ENCODE measurements around the gene LIMA1. TPM values are rescaled to one million over a fixed set of nuclear protein-coding genes. Genes with fewer than 3 reads are reported as not detected.
A peak's percentile ranks its signal among the peaks of the same experiment; 100 is the strongest.
"Not testable (repeated sequence)": the region's sequence is repeated elsewhere in the genome, so short reads cannot be mapped to it uniquely, and the experiment has no call there.

Gene LIMA1
- total RNA-seq, 1 donor from 2014 or later, result 96.6 TPM

DNA sequence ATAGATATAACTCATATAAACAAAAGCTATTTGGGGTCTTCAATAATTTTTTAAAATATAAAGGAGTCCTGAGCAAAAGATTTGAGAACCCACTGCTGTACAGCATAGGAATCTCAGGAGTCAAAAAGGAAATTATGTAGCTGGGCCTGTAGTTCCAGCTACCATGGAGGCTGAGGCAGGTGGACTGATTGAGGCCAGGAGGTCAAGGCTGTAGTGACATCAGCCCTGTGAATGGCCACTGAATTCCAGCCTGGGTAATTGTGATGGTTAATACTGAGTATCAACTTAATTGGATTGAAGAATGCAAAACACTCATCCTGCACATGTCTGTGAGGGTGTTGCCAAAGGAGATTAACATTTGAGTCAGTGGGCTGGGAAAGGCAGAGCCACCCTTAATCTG lies 126.7 kb downstream of the LIMA1 start:
- Mint-ChIP-seq H3K36me3 (ENCODE audit: unreplicated experiment) (no peaks in the 10 kb centered on the region), H3K4me3 (ENCODE audit: unreplicated experiment) (no peak overlapping the region), H3K27me3 (ENCODE audit: unreplicated experiment) (no peaks in the 10 kb centered on the region), H3K4me1 (ENCODE audit: unreplicated experiment) (peaks cover 10% of the 10 kb centered on the region), H3K27ac (ENCODE audit: unreplicated experiment) (no peak overlapping the region), H3K9me3 (ENCODE audit: unreplicated experiment) (no peaks in the 10 kb centered on the region)
- no peak for DNase-seq (ENCODE audit: extremely low spot score, unreplicated experiment)
- TF ChIP-seq, protein P1, sequence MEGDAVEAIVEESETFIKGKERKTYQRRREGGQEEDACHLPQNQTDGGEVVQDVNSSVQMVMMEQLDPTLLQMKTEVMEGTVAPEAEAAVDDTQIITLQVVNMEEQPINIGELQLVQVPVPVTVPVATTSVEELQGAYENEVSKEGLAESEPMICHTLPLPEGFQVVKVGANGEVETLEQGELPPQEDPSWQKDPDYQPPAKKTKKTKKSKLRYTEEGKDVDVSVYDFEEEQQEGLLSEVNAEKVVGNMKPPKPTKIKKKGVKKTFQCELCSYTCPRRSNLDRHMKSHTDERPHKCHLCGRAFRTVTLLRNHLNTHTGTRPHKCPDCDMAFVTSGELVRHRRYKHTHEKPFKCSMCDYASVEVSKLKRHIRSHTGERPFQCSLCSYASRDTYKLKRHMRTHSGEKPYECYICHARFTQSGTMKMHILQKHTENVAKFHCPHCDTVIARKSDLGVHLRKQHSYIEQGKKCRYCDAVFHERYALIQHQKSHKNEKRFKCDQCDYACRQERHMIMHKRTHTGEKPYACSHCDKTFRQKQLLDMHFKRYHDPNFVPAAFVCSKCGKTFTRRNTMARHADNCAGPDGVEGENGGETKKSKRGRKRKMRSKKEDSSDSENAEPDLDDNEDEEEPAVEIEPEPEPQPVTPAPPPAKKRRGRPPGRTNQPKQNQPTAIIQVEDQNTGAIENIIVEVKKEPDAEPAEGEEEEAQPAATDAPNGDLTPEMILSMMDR (IDR thresholded peaks at IDR 0.05), result no peak

DNA sequence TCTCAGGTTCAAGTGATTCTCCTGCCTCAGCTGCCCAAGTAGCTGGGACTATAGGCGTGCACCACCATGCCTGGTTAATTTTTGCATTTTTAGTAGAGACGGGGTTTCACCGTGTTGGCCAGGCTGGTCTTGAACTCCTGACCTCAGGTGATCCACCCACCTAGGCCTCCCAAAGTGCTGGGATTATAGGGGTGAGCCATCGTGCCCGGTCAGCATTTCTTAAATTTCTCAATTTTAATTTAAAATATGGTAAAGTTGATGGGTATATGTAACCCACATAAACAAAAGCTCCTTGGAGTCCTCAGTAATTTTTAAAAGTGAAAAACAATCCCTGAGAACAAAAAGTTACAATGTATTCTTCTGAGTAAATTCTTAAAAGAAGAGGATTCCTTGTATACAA lies 128.4 kb downstream of the LIMA1 start:
- not testable (repeated sequence) for H3K4me3 Mint-ChIP-seq (ENCODE audit: unreplicated experiment); DNase-seq (ENCODE audit: extremely low spot score, unreplicated experiment); H3K4me1 Mint-ChIP-seq (ENCODE audit: unreplicated experiment); H3K9me3 Mint-ChIP-seq (ENCODE audit: unreplicated experiment); H3K36me3 Mint-ChIP-seq (ENCODE audit: unreplicated experiment); H3K27ac Mint-ChIP-seq (ENCODE audit: unreplicated experiment); H3K27me3 Mint-ChIP-seq (ENCODE audit: unreplicated experiment)

DNA sequence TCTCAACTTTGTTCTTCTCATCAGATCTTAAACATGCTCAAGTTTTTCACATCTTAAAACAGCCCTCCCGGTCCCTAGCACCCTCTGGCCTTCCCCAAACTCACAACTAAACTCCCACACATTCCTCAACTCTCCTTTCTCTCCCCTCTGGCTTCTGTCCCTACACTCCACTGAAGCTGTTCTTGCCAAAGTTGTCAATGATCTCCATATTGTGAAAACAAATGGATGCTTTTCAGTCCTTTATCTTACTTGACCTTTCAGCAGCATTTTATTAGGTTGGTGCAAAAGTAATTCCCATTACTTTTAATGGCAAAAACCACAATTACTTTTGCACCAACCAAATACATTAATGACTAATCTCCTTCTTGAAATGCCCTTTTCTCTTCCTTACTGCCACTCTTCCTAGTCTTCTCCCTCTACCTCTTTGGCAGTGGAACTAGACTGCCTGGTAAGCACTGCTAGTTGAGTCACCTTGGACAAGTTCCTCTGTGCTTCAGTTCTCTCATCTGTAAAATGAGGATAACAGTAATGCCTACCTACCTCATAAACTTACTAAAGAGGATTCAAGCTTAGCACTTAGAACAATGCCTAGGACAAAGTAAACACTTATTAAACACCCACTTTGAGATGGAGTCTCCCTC lies 132.2 kb downstream of the LIMA1 start:
- Mint-ChIP-seq H3K9me3 (ENCODE audit: unreplicated experiment) (no peaks in the 10 kb centered on the region), H3K27ac (ENCODE audit: unreplicated experiment) (peak overlapping the region; percentile 24), H3K27me3 (ENCODE audit: unreplicated experiment) (no peaks in the 10 kb centered on the region), H3K4me1 (ENCODE audit: unreplicated experiment) (no peaks in the 10 kb centered on the region), H3K36me3 (ENCODE audit: unreplicated experiment) (no peaks in the 10 kb centered on the region), H3K4me3 (ENCODE audit: unreplicated experiment) (no peak overlapping the region)
- no peak for DNase-seq (ENCODE audit: extremely low spot score, unreplicated experiment)
- TF ChIP-seq, protein P1 (IDR thresholded peaks at IDR 0.05), result no peak

GRCh38 chr12:50149311-50149710 lies 134.0 kb downstream of the LIMA1 start:
- TF ChIP-seq, protein P1 (IDR thresholded peaks at IDR 0.05), result no peak
- H3K36me3 Mint-ChIP-seq (ENCODE audit: unreplicated experiment), result no peaks in the 10 kb centered on the region
- DNase-seq (ENCODE audit: extremely low spot score, unreplicated experiment), result no peak
- H3K27me3 Mint-ChIP-seq (ENCODE audit: unreplicated experiment), result no peaks in the 10 kb centered on the region
- peaks cover 2% of the 10 kb centered on the region for H3K4me1 Mint-ChIP-seq (ENCODE audit: unreplicated experiment)
- no peak overlapping the region for H3K27ac Mint-ChIP-seq (ENCODE audit: unreplicated experiment)
- H3K9me3 Mint-ChIP-seq (ENCODE audit: unreplicated experiment), result no peaks in the 10 kb centered on the region
- H3K4me3 Mint-ChIP-seq (ENCODE audit: unreplicated experiment), result no peak overlapping the region

DNA sequence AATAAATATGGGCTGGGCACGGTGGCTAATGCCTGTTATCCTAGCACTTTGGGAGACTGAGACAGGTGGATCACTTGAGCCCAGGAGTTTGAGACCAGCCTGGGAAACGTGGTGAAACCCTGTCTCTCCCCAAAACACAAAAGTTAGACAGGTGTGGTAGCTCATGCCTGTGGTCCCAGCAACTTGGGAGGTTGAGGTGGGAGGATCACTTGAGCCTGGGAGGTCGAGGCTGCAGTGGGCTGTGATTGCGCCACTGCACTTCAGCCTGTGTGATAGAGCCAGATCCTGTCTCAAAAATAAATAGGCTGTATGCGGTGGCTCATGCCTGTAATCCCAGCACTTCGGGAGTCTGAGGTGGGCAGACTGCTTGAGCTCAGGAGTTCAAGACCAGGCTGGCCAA lies 135.3 kb downstream of the LIMA1 start:
- H3K9me3 Mint-ChIP-seq (ENCODE audit: unreplicated experiment); H3K27me3 Mint-ChIP-seq (ENCODE audit: unreplicated experiment); H3K4me1 Mint-ChIP-seq (ENCODE audit: unreplicated experiment); H3K27ac Mint-ChIP-seq (ENCODE audit: unreplicated experiment); DNase-seq (ENCODE audit: extremely low spot score, unreplicated experiment); H3K4me3 Mint-ChIP-seq (ENCODE audit: unreplicated experiment); H3K36me3 Mint-ChIP-seq (ENCODE audit: unreplicated experiment): not testable (repeated sequence)

DNA sequence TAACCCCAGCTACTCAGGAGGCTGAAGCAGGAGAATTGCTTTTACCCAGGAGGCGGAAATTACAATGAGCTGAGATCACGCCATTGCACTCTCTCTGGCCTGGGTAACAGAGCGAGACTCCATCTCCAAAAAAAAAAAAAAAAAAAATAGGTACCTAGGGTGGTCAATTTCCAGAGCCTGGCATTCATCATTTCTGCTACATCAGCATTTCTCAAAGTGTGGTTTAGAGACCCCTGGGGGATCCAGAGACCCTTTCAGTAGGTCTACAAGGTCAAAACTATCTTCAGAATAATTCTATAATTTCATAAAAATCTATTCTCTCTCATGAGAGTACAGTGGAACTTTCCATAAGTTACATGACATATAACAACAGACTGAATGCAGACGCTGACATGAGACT lies 136.0 kb downstream of the LIMA1 start:
- no peaks in the 10 kb centered on the region for H3K27me3 Mint-ChIP-seq (ENCODE audit: unreplicated experiment)
- H3K36me3 Mint-ChIP-seq (ENCODE audit: unreplicated experiment), result peaks cover 8% of the 10 kb centered on the region

More for the DNA sequence above, 136.0 kb downstream of the LIMA1 start:
- no peaks in the 10 kb centered on the region for H3K9me3 Mint-ChIP-seq (ENCODE audit: unreplicated experiment)
- no peak overlapping the region for H3K27ac Mint-ChIP-seq (ENCODE audit: unreplicated experiment)
- peaks cover 2% of the 10 kb centered on the region for H3K4me1 Mint-ChIP-seq (ENCODE audit: unreplicated experiment)
- DNase-seq (ENCODE audit: extremely low spot score, unreplicated experiment), result no peak
- no peak overlapping the region for H3K4me3 Mint-ChIP-seq (ENCODE audit: unreplicated experiment)
- TF ChIP-seq, protein P1 (IDR thresholded peaks at IDR 0.05), result no peak
